HepG2 (cell line): Measurements from ENCODE around the gene HS3ST5. TPM values are rescaled to one million over a fixed set of nuclear protein-coding genes. Genes with fewer than 3 reads are reported as not detected.

Experiments
- BHLHE40 ChIP-seq: IDR thresholded peaks from 2 replicates; pipeline ENCODE4 v1.6.1; 2011; ENCODE audit warnings: low read length, improper control_type of control experiment
- CHD2 ChIP-seq: IDR thresholded peaks from 2 replicates; pipeline ENCODE4 v1.6.1; 2011; ENCODE audit warnings: low read depth, low read length, improper control_type of control experiment
- EED ChIP-seq: sonication (generic); formaldehyde crosslinking; IDR thresholded peaks from 2 replicates; pipeline ENCODE4 v1.5.0; 2020; ENCODE audit warnings: mild to moderate bottlenecking, missing genetic modification reagents
- GATA4 ChIP-seq: sonication (generic); IDR thresholded peaks from 2 replicates; pipeline ENCODE4 v1.6.1; 2016; ENCODE audit warnings: antibody characterized with exemption, low read depth, borderline replicate concordance
- HMG20A ChIP-seq: IDR thresholded peaks from 2 replicates; pipeline ENCODE4 v1.6.1; 2016; ENCODE audit warnings: borderline replicate concordance
- HNRNPL ChIP-seq: fragments of 200-400 bp; formaldehyde crosslinking; IDR thresholded peaks from 2 replicates; pipeline ENCODE4 v1.6.1; 2017; ENCODE audit warnings: mild to moderate bottlenecking, low read depth, low read length
- JUNB ChIP-seq: sonication (generic); formaldehyde crosslinking; IDR thresholded peaks from 2 replicates; pipeline ENCODE4 v1.8.0; 2022; ENCODE audit warnings: missing genetic modification reagents, mild to moderate bottlenecking, borderline replicate concordance
- MEF2D ChIP-seq: sonication (generic); formaldehyde crosslinking; IDR thresholded peaks from 2 replicates; pipeline ENCODE4 v1.5.1; 2020; ENCODE audit warnings: mild to moderate bottlenecking, missing genetic modification reagents
- MTF2 ChIP-seq: sonication (generic); formaldehyde crosslinking; IDR thresholded peaks from 2 replicates; pipeline ENCODE4 v1.5.0; 2020; ENCODE audit warnings: missing genetic modification reagents, borderline replicate concordance
- MYC ChIP-seq: sonication (generic); formaldehyde crosslinking; IDR thresholded peaks from 2 replicates; pipeline ENCODE4 v1.9.0; 2021; ENCODE audit warnings: missing genetic modification reagents, borderline replicate concordance
- NAIF1 ChIP-seq: sonication (generic); formaldehyde crosslinking; IDR thresholded peaks from 2 replicates; pipeline ENCODE4 v1.5.0; 2020; ENCODE audit warnings: mild to moderate bottlenecking, missing genetic modification reagents, borderline replicate concordance
- NKX3-1 ChIP-seq: sonication (generic); formaldehyde crosslinking; IDR thresholded peaks from 2 replicates; pipeline ENCODE4 v1.5.0; 2020; ENCODE audit warnings: missing genetic modification reagents
- NPAS2 ChIP-seq: sonication (generic); formaldehyde crosslinking; IDR thresholded peaks from 2 replicates; pipeline ENCODE4 v1.8.0; 2022; ENCODE audit warnings: mild to moderate bottlenecking, missing genetic modification reagents, borderline replicate concordance
- PAF1 ChIP-seq: IDR thresholded peaks from 2 replicates; pipeline ENCODE4 v1.6.1; 2016; ENCODE audit warnings: missing genetic modification reagents, missing compliant biosample characterization
- SIN3B ChIP-seq: fragments of 150-350 bp; IDR thresholded peaks from 2 replicates; pipeline ENCODE4 v1.6.1; 2014; ENCODE audit warnings: low read length
- SOX5 ChIP-seq: IDR thresholded peaks from 2 replicates; pipeline ENCODE4 v1.6.1; 2016; ENCODE audit warnings: borderline replicate concordance
- SYNCRIP ChIP-seq: fragments of 200-400 bp; formaldehyde crosslinking; IDR thresholded peaks from 2 replicates; pipeline ENCODE4 v1.6.1; 2018; ENCODE audit warnings: mild to moderate bottlenecking, low read depth, low read length; ENCODE audit not compliant: insufficient read depth
- THYN1 ChIP-seq: sonication (generic); formaldehyde crosslinking; IDR thresholded peaks from 2 replicates; pipeline ENCODE4 v1.8.1; 2023; ENCODE audit warnings: low read depth, mild to moderate bottlenecking, moderate library complexity, missing genetic modification reagents, borderline replicate concordance
- U2AF2 ChIP-seq: fragments of 200-400 bp; formaldehyde crosslinking; IDR thresholded peaks from 2 replicates; pipeline ENCODE4 v1.6.1; 2017; ENCODE audit warnings: low read depth, mild to moderate bottlenecking, low read length
- ZFP37 ChIP-seq: sonication (generic); formaldehyde crosslinking; IDR thresholded peaks from 2 replicates; pipeline ENCODE4 v1.4.0; 2020; ENCODE audit warnings: missing genetic modification reagents, borderline replicate concordance
- ZNF101 ChIP-seq: sonication (generic); formaldehyde crosslinking; IDR thresholded peaks from 2 replicates; pipeline ENCODE4 v1.4.0; 2020; ENCODE audit warnings: mild to moderate bottlenecking, low read depth, missing genetic modification reagents, borderline replicate concordance
- ZNF546 ChIP-seq: sonication (generic); formaldehyde crosslinking; conservative IDR thresholded peaks from 2 replicates; pipeline ENCODE4 v1.8.1; 2023; ENCODE audit warnings: mild to moderate bottlenecking, missing genetic modification reagents
- ZNF660 ChIP-seq: sonication (generic); formaldehyde crosslinking; IDR thresholded peaks from 2 replicates; pipeline ENCODE4 v1.5.1; 2020; ENCODE audit warnings: mild to moderate bottlenecking, low read depth, missing genetic modification reagents, borderline replicate concordance
- ZNF747 ChIP-seq: sonication (generic); formaldehyde crosslinking; IDR thresholded peaks from 2 replicates; pipeline ENCODE4 v1.8.1; 2023; ENCODE audit warnings: missing genetic modification reagents, mild to moderate bottlenecking, borderline replicate concordance
- polyA plus RNA-seq, 8 experiments: library from polyadenylated mRNA; depleted of rRNA in 3 of 8; stranded (reverse) in 7 of 8; unstranded in 1 of 8; fragments of >200 nt; fragmentation: Illumina TruSeq in 4 of 8; extraction: Trizol in 4 of 8; gene quantifications; 2 replicates each; pipeline versions ENCODE4 v1.2.1 to v1.2.3, GENCODE V29; 2011 to 2016; ENCODE audit warnings: low read depth in 4 of 8, missing spikeins in 1 of 8, mixed read lengths in 1 of 8; ENCODE audit not compliant: insufficient read depth in 1 of 8
- total RNA-seq, 5 experiments: library from RNA; depleted of rRNA; stranded (reverse); fragments of >200 nt; fragmentation: Illumina TruSeq; extraction: Trizol; gene quantifications; 2 replicates each; pipeline ENCODE4 v1.2.3, GENCODE V29; 2016; ENCODE audit warnings: low read depth in 1 of 5
- TF ChIP-seq, protein P1 (sequence below): sonication (generic); formaldehyde crosslinking; IDR thresholded peaks from 2 replicates; pipeline ENCODE4 v1.4.0; 2020; ENCODE audit warnings: missing genetic modification reagents; ENCODE audit errors: not compliant biosample characterization
- TF ChIP-seq, protein P2 (sequence below): IDR thresholded peaks from 2 replicates; pipeline ENCODE4 v1.6.1; 2018; ENCODE audit warnings: missing genetic modification reagents, mild to moderate bottlenecking, missing compliant biosample characterization
- TF ChIP-seq, protein P3 (sequence below): sonication (generic); formaldehyde crosslinking; IDR thresholded peaks from 2 replicates; pipeline ENCODE4 v1.9.0; 2021; ENCODE audit warnings: missing genetic modification reagents, mild to moderate bottlenecking, borderline replicate concordance

Gene HS3ST5
- total and polyA plus RNA-seq, 2 of the 13 experiments (the other 11 are each of a cell fraction or from before 2014, with no cell fraction given) = 1.1 to 1.6 TPM

DNA sequence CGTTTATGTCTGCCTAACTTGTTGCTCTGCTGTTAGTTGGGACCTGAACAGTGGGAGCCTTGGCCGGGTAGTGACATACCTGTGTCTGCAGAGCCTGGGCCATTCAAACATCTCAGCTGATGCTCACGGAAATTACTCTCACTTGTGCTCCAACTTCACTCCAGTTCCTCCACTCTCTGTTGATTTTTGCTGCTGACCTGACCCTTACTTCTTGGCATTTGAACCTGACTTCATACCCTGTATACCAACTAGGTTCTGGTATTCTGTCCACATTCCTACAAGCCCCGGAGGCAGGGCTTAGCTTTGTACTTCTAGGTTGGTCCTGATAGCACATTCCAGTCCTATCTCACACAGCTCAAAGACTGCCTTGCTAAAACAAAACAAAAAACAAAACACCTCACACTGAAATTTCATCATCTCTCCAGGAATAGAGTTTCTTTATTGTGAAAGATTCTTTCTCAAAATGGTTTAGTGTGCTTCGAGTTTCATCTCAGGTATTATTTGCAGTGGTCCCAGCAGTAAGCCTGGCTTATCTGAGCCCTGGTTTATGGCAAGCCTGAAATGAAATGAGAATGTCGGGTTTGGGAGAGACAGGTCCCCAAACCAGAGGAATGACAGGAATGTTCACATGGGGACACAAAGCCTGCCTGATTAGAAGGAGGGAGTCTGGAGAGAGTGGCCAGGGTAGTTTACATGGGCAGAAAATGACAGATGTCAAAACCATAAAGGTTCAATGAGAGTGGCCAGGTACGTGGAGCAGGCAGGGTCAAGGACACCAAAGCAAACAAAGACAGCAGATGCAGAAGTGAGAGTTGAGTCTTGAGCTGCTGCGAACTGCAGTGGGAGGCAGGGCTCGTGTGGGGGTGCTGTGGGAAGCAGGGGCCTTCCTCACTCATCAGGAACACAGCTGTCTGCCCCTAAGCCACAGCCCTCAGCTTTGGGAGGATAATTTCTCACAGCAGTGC is 197.7 kb downstream of the HS3ST5 start (continued):
- no peak for TF ChIP-seq U2AF2
- TF ChIP-seq NAIF1 = no peak
- no peak for TF ChIP-seq ZNF101 (CRISPR knock-in tag)
- no peak for TF ChIP-seq NPAS2 (CRISPR knock-in tag)
- TF ChIP-seq, protein P1, sequence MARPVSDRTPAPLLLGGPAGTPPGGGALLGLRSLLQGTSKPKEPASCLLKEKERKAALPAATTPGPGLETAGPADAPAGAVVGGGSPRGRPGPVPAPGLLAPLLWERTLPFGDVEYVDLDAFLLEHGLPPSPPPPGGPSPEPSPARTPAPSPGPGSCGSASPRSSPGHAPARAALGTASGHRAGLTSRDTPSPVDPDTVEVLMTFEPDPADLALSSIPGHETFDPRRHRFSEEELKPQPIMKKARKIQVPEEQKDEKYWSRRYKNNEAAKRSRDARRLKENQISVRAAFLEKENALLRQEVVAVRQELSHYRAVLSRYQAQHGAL (CRISPR knock-in tag) = no peak
- no peak for TF ChIP-seq ZNF747 (CRISPR knock-in tag)
- TF ChIP-seq MTF2 = no peak
- TF ChIP-seq HMG20A (CRISPR knock-in tag) = peak; percentile 44; the same call in 1 of the 2 replicates
- no peak for TF ChIP-seq ZNF660 (CRISPR knock-in tag)
- no peak for TF ChIP-seq MYC (CRISPR knock-in tag)
- TF ChIP-seq SIN3B = no peak
- TF ChIP-seq GATA4 = peak; percentile 93; the same call in 1 of the 2 replicates
- no peak for TF ChIP-seq CHD2
- no peak for TF ChIP-seq THYN1
- TF ChIP-seq SYNCRIP = no peak
- no peak for TF ChIP-seq PAF1 (CRISPR knock-in tag)
- TF ChIP-seq ZFP37 = no peak
- TF ChIP-seq NKX3-1 = no peak
- TF ChIP-seq HNRNPL = no peak
- no peak for TF ChIP-seq BHLHE40
- TF ChIP-seq MEF2D (CRISPR knock-in tag) = no peak; the same call in 1 of the 2 replicates
- peak; percentile 88 for TF ChIP-seq SOX5 (CRISPR knock-in tag)
- TF ChIP-seq, protein P2, sequence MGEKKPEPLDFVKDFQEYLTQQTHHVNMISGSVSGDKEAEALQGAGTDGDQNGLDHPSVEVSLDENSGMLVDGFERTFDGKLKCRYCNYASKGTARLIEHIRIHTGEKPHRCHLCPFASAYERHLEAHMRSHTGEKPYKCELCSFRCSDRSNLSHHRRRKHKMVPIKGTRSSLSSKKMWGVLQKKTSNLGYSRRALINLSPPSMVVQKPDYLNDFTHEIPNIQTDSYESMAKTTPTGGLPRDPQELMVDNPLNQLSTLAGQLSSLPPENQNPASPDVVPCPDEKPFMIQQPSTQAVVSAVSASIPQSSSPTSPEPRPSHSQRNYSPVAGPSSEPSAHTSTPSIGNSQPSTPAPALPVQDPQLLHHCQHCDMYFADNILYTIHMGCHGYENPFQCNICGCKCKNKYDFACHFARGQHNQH (CRISPR knock-in tag) = peak; percentile 56; the same call in 1 of the 2 replicates
- TF ChIP-seq, protein P3, sequence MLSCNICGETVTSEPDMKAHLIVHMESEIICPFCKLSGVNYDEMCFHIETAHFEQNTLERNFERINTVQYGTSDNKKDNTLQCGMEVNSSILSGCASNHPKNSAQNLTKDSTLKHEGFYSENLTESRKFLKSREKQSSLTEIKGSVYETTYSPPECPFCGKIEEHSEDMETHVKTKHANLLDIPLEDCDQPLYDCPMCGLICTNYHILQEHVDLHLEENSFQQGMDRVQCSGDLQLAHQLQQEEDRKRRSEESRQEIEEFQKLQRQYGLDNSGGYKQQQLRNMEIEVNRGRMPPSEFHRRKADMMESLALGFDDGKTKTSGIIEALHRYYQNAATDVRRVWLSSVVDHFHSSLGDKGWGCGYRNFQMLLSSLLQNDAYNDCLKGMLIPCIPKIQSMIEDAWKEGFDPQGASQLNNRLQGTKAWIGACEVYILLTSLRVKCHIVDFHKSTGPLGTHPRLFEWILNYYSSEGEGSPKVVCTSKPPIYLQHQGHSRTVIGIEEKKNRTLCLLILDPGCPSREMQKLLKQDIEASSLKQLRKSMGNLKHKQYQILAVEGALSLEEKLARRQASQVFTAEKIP (CRISPR knock-in tag) = no peak
- no peak for TF ChIP-seq EED
- TF ChIP-seq JUNB = no peak
- TF ChIP-seq ZNF546 (CRISPR knock-in tag) = no peak
